ENCODE data around the gene HNRNPC. TPM values are rescaled to one million over a fixed set of nuclear protein-coding genes. Genes with fewer than 3 reads are reported as not detected.

The HNRNPC gene
- total and polyA plus RNA-seq, 2 of the 8 experiments (the other 6 are each of a cell fraction or from before 2014, with no cell fraction given) = 781 to 1,207 TPM

- TF ChIP-seq CHD7 (IDR thresholded peaks at IDR 0.05; ENCODE audit: insufficient replicate concordance, low read length) (peak; percentile 19), POLR2A (IDR thresholded peaks at IDR 0.05; ENCODE audit: control extremely low read depth in 1 of 2, low read depth in 2 of 2, low read length in 2 of 2) (peak; percentile 50 to 65; a peak in 2 of 3 replicates), HDAC2 (IDR thresholded peaks at IDR 0.05; ENCODE audit: borderline replicate concordance in 1 of 2, low read depth in 2 of 2, low read length in 2 of 2) (no peak), POLR2AphosphoS5 (IDR thresholded peaks at IDR 0.05; ENCODE audit: low read depth, low read length) (0 out of 2 replicates have a peak, but pooled peaks have one; percentile 62)
Observed at GRCh38 chr14:21204167-21205025, 64.8 kb downstream of the HNRNPC start (continued).

Measured in H1 (cell line).